Cerebellar cortex (tissue), 1 donor: ENCODE results near the gene DQX1.

ENCODE experiments used
- DNase-seq: peaks from one replicate; pipeline ENCODE4 v3.0.0-alpha.2; 2015; ENCODE audit warnings: low spot score

Gene DQX1

GRCh38 chr2:74530239-74531187 is 4.5 kb upstream of the DQX1 start:
- peak; percentile 28 for DNase-seq

- DNase-seq = peak; percentile 99
These were observed 3.6 kb upstream of the DQX1 start, which contains the start of the genes AUP1 and HTRA2 for GRCh38 chr2:74529357-74530238. Gene AUP1, minus strand, starts transcription at chr2:74529706. Its CDS starts 77 bp downstream, at chr2:74529629. Gene HTRA2, plus strand, starts transcription at chr2:74529933. Its CDS starts 74 bp downstream, at chr2:74530007.

GRCh38 chr2:74528600-74529356 is 2.7 kb upstream of the DQX1 start:
- DNase-seq = no peak

GRCh38 chr2:74527741-74528140 is 1.7 kb upstream of the DQX1 start:
- no peak for DNase-seq

- DNase-seq = no peak
These were observed 709 bp upstream of the DQX1 start for GRCh38 chr2:74526649-74527230.

- no peak for DNase-seq
These were observed 895 bp downstream of the DQX1 start for GRCh38 chr2:74524955-74525716.

GRCh38 chr2:74524005-74524404 is 2.0 kb downstream of the DQX1 start:
- DNase-seq = no peak

- DNase-seq = no peak
These were observed 3.5 kb downstream of the DQX1 start for GRCh38 chr2:74522516-74522915.

GRCh38 chr2:74516650-74517049 is 9.4 kb downstream of the DQX1 start:
- no peak for DNase-seq

- peak; percentile 22 for DNase-seq
These were observed 9.9 kb downstream of the DQX1 start for GRCh38 chr2:74515981-74516633.

GRCh38 chr2:74515271-74515980 is 10.6 kb downstream of the DQX1 start:
- DNase-seq = no peak

GRCh38 chr2:74514368-74515270 is 11.4 kb downstream of the DQX1 start, which contains the start of gene TLX2:
Gene TLX2, plus strand, starts transcription at chr2:74514450. Its CDS starts 357 bp downstream, at chr2:74514807.
- no peak for DNase-seq

GRCh38 chr2:74513605-74514367 is 12.2 kb downstream of the DQX1 start:
- DNase-seq = no peak

GRCh38 chr2:74512744-74513604 is 13.1 kb downstream of the DQX1 start:
- no peak for DNase-seq

- DNase-seq = no peak
These were observed 14.7 kb downstream of the DQX1 start for GRCh38 chr2:74511104-74511989.
